Tibial nerve (tissue), 3 donors: ENCODE results near the gene FEZF2.

ENCODE experiments used
- CTCF ChIP-seq, 5 experiments: fragments of 200-600 bp in 3 of 5; fragments of 450-650 bp in 2 of 5; sonication (generic) in 3 of 5; IDR thresholded peaks; one replicate each; pipeline ENCODE4 v1.5.1; 2016 to 2019; ENCODE audit warnings: antibody characterized with exemption in 5 of 5, mild to moderate bottlenecking in 3 of 5, moderate library complexity in 2 of 5
- POLR2A ChIP-seq, 2 donors: fragments of 450-650 bp; IDR thresholded peaks; one replicate each; pipeline ENCODE4 v1.6.1; 2017; ENCODE audit warnings: antibody characterized with exemption in 2 of 2, mild to moderate bottlenecking in 2 of 2, moderate library complexity in 2 of 2

GRCh38 chr3:62406945-62407344 is 33.6 kb upstream of the FEZF2 start:
- TF ChIP-seq CTCF (IDR thresholded peaks at IDR 0.05) (no peak), POLR2A (IDR thresholded peaks at IDR 0.05) (no peak)
